H1 (cell line): ENCODE results near the gene LDB1. TPM values are rescaled to one million over a fixed set of nuclear protein-coding genes. Genes with fewer than 3 reads are reported as not detected.

ENCODE experiments used
- E2F6 ChIP-seq: IDR thresholded peaks from 2 replicates; pipeline ENCODE4 v1.6.1; 2012; ENCODE audit warnings: inconsistent platforms
- KDM4A ChIP-seq: IDR thresholded peaks from one replicate; pipeline ENCODE4 v1.7.1; 2012; ENCODE audit warnings: low read depth, mild to moderate bottlenecking, moderate library complexity, low read length, inconsistent platforms; ENCODE audit not compliant: severe bottlenecking
- polyA plus RNA-seq, 7 experiments: library from polyadenylated mRNA; depleted of rRNA in 3 of 7; stranded (reverse) in 5 of 7; unstranded in 2 of 7; fragments of >200 nt in 5 of 7; fragments of 200-250 nt in 2 of 7; gene quantifications; 1 replicate in 5 of 7; 2 replicates in 1 of 7; 4 replicates in 1 of 7; pipeline versions ENCODE4 v1.2.1 to v1.2.3, GENCODE V29; 2011 to 2013; ENCODE audit warnings: missing spikeins in 2 of 7, mixed read lengths in 2 of 7
- total RNA-seq: library from RNA; stranded (reverse); fragmentation: NEBNext Ultra II Directional; extraction: Animal tissue kit (Norgen Biotek cat#: 25700); gene quantifications from 2 replicates; pipeline ENCODE4 v1.2.1, GENCODE V29; 2021

Gene LDB1
- total and polyA plus RNA-seq, 2 of the 8 experiments (the other 6 are each of a cell fraction or from before 2014, with no cell fraction given): 88.4 to 138 TPM

DNA sequence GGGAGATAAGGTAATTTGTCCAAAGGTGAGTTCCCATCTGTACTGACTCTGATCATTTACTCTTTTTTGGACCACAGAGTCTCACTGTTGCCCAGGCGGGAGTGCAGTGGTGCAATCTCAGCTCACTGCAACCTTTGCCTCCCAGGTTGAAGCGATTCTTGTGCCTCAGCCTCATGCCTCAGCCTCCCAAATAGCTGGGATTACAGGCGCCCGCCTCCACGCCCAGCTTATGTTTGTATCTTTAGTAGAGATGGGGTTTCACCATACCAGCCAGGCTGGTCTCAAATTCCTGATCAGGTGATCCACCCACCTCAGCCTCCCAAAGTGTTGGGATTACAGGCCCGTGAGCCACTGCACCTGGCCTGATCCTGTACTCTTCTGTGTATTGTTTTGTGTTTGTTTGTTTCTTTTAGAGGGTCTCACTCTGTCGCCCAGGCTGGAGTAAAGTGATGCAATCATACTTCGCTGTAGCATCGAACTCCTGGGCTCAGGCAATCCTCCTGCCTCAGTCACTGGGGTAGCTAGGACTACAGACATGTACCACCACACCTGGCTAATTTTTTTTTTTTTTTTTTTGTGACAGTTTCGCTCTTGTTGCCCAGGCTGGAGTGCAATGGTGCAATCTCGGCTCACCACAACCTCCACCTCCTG, 34.4 kb upstream of the LDB1 start (continued):
- no peak for TF ChIP-seq E2F6
- TF ChIP-seq KDM4A: no peak
- TF ChIP-seq, all 59 proteins: peak for 0
